Activated T-cell treated with anti-CD3 and anti-CD28 coated beads, Interleukin-2, amount 50 U/mL, for 48 hours (primary cell): ENCODE data around the gene MYO1D.
A peak's percentile ranks its signal among the peaks of the same experiment; 100 is the strongest.
"Not testable (repeated sequence)": the region's sequence is repeated elsewhere in the genome, so short reads cannot be mapped to it uniquely, and the experiment has no call there.

Experiments used
- DNase-seq, 2 experiments: peaks; one replicate each; pipeline ENCODE4 v3.0.0-alpha.2; 2020

MYO1D gene

DNA sequence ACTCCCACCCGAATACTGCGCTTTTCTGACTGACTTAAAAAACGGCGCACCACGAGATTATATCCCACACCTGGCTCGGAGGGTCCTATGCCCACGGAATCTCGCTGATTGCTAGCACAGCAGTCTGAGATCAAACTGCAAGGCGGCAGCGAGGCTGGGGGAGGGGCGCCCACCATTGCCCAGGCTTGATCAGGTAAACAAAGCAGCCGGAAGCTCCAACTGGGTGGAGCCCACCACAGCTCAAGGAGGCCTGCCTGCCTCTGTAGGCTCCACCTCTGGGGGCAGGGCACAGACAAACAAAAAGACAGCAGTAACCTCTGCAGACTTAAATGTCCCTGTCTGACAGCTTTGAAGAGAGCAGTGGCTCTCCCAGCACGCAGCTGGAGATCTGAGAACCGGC is 10.5 kb upstream of the MYO1D start:
- not testable (repeated sequence) for DNase-seq

DNA sequence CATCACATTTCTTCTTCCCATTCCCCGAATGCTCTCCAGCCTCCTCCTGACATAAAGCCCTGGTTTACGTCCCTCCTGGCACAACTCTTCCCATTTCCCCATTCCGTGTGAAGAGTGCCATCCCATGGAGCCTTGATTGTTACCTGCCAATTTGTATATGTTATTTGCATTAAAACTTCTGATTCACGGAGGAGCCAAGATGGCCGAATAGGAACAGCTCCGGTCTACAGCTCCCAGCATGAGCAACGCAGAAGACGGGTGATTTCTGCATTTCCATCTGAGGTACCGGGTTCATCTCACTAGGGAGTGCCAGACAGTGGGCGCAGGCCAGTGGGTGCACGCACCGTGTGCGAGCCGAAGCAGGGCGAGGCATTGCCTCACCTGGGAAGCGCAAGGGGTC is 10.0 kb upstream of the MYO1D start:
- DNase-seq: not testable (repeated sequence)

DNA sequence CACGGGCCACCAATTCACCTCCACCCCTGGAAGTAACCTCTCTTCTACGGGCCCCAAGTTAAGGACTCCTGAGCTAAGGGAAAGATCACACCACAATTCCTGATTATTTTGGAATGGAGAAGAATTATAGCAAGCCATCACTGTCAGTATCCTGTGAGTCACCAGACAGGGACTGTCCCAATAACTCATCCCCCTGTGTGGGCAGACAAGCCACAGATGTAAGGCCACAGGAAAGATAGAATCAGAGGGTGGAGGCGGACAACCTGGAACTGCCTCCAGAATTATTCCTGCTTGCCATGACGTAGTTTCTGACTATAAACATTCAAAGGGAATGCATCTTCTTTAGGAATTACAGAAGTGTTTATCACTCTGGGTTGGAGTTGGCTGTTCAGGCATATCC is 5.8 kb upstream of the MYO1D start:
- peak; percentile 57 to 61 for DNase-seq

DNA sequence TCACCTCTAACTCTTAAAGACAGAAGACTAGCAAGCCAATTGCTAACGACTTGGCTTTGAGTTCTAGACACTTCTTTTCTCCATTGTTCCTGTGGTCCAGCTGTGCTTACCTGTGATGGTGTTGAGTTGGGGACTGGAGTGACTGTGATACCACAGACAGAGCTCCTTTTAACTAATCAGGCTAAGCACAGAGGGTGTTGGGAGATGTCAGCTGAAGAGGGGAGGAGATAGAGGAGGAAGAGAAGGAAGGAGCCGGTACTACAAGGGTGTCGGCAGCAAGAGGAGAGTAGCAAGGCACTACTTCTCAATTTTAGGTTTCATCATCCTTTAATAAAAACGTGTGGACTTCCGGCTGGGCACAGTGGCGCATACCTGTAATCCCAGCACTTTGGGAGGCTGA is 5.1 kb upstream of the MYO1D start:
- DNase-seq: no peak

DNA sequence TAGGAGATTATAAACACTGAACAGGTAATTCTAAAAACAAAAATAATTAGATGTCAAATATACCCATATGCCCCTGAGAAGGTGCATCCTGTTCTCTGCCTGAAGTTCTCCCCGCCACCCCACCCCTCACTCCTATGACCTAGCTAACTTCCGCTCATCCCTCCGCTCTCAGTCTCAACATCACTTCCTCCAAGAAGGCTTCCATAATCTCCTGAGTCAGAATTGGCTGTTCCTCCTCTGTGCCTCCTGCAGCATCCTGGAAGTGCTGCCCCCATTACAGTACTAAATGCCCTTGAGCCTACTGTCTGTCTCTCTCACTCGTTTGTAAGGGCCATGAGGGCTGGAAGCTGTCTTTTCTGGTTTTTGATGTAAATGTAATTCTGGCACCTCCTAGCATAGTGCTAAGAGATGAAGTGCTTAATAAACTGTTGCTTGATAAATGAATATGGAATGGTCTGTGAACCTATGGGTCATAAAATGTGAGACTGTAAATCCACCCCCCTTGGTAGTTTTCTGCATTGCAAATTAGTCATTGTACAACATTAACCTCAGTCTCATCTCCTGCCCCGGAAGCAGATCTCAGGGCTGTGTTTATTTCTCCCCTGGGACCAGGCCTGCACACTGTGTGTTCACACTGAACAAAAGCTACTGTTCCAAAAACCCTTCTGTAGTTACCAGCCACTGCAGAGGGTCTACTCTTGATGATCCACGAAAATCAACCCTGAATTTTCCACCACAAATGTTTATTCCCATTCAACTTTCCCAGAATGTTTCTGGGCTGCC is 3.9 kb upstream of the MYO1D start:
- no peak for DNase-seq

DNA sequence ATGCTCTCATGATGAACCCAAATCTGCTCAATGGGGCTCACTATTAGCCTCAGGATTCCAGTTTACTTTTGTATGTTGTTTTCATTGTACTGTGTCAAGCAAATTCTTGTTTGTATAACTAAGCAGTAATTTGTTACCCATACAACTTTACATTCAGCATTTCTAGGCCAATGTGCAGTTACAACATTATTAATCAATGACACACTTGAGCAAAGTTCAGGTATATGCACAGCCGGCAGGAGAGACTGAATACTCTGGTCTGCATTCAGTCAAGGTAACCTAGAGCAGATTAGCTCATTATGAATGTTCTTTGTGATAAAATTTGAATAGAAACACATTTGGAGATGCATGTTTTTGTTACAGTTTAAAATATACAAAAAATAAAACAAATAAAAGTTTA is 2.2 kb upstream of the MYO1D start:
- no peak for DNase-seq

DNA sequence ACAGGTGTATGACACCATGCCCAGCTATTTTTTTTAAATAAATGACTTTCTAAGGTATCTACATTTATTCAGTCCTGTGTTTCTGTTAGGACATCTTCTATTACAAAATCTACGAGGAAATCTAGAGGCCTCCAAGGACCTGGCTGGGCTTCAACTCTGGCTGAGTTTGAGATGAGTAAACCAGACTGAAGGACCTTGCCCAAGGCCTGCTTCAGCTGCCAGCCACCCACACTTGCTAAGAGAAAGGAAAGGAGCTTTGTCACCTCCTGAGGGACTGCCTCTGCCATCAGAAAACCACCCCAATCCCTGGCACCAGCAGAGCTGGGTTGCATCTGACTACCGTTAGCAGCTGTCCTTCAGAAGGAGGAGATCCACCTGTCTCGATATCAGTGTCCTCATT is 1.3 kb upstream of the MYO1D start:
- DNase-seq: no peak

DNA sequence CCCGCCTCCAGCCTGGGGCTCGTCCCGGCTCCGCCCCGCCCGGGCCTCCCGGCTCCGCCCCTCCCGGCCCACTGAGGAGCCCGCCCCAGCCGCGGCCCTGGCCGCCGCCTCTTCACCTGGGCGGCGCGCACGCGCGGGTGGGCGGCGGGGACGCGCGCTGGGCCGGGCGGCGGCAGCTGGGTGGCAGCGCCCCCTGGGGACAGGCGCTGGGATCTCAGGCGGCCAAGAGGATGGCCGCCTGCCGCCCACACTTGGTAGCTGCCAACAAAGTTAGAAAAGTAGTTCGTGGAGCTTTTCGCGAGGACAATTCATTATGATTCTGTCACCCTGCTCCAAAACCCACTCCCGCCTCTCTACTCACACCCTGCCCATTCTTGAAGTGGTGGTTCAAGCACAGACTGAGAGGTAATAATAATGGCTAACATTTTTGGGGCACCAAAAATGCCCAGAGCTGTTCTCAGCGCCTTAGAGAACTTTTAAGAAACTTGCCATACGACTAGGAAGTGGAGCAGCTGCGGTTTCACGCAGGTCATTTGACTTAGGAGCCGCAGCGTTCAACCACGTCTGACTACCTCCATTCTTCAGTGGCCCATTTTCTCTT is 340 bp upstream of the MYO1D start:
- peak; percentile 92 to 96 for DNase-seq

DNA sequence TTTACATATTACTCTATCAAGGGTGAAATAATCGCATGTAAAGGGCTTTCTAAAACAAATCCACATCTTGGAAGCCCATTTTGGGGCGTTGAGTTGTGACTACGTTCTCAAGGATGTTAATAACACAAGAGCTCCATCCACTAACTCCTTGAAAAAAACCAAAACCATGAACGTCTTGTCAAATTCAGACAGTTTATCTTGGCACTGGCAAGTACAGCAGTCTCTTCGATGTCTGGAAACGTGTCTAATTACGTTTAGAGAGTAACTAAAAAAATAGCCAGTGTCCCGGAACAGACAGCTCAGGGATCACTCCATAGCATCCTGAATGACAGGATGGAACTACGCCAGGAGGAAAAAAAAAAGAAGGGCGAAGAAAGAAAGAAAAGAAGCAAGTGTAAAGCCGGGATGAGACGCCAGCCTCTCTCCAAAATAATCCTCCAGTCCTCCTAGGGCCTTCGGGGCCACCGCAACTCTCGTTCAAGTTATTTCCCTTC is 954 bp downstream of the MYO1D start:
- no peak for DNase-seq

DNA sequence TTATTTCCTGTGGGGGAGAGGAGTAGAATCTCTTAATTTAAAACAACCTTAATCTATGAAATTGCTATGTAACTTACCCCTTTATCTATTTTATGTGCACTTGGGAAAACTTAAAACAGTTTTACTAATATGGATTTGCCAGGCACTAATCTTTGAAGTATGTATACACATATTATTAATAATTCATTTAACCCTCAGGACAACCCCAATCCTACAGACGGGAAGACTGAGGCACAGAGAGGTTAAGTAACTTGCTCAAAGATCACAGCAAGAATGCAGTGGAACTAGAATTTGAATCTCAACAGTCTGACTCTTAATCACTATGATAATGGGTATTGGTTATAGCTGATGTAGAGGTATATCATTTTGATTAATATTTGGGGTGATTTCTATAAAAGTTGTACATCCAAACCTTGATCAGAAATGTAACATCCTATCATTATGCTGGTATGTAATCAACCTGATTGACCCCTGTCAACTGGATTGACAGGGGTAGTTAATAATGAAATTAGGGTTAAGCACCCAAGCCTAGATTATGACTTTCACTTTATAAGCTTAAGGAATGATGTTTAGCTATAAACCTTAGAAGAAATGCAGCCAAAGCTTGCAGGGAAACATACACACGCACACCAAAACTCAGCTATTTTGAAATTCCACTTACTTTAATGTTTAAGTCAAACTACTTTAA is 1.6 kb downstream of the MYO1D start:
- no peak for DNase-seq

DNA sequence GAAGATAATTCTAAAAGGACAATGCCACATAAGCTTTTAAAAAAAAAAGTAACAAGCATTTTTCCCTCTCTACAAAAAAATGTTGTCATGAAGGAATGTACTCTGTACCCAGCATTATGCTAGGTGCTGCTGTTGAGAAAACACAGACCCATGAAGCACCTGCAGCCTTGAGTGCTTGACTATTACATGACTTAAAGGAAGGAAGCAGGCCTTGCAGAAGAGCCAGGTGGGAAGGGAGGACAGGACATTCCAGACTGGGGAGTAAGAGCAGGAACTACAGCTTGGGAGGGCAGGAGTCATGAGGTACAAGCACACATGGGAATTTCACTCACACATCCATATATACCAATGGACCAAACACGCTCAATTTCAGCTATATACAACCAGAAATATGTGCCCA is 3.8 kb downstream of the MYO1D start:
- no peak for DNase-seq

DNA sequence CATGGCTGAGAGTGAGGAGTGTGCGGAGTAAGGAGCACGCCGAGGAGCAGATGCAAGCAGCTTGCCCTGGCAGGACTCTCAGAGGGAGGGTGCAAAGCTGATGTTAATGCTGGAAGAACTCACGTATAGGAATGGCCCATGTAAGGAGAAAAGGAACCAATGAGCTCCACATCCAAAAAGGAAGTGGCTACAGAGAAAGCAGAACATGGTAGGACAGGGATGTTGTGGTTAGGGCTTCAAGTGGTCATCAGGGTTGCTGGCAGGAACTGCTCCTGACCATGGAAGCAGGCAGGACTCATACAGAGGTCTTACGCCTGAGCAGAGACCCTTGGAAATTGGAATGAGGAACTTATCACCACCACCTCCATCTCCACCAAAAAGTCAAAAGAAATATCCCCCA is 5.2 kb downstream of the MYO1D start:
- DNase-seq: no peak

DNA sequence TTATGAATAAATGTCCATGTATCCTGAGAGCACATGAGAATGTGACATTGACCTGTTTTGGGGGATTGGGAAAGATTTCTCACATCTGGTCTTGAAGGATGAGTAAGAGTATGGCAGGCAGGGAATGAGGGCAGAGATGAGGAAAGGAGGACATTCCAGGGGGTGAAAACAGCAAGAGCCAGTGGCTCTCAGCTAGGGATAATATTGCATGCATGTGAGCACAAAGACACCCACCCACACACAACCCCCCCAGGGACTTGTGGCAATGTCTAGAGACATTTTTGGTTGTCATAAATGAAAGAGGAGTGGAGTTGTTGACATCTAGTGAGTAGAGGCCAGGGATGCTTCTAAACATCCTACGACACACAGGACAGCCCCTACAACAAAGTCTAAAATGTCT is 6.0 kb downstream of the MYO1D start:
- DNase-seq: no peak

DNA sequence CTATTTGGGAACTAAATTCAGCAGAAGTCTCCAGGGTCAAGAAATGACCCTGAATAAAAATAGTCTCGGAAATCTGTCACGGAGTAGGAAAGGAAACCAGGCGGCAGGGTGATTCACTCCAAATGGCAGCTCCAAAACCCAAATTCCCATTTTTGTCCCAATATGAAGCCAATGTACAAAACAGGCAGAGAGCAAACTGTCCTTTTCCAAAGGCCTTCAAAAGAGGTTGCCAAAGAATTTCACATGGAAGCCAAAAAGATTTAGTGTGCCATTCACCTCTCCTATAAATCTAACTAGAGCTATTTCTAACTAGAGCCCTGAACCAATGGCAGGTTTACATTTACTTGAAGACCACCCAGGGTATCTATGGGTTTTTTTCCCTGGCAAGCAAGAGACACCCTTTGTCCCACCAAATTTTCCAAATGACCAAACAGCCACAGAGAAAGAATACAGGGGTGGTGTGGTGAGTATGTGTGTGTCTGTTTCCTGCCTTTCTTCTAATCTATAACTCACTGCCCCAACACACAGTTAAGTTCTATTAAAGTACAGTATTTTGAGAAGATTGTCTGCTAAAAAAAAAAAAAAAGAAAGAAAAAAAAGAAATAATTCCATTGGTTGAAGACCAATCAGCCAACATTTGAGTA is 6.8 kb downstream of the MYO1D start:
- DNase-seq: no peak

DNA sequence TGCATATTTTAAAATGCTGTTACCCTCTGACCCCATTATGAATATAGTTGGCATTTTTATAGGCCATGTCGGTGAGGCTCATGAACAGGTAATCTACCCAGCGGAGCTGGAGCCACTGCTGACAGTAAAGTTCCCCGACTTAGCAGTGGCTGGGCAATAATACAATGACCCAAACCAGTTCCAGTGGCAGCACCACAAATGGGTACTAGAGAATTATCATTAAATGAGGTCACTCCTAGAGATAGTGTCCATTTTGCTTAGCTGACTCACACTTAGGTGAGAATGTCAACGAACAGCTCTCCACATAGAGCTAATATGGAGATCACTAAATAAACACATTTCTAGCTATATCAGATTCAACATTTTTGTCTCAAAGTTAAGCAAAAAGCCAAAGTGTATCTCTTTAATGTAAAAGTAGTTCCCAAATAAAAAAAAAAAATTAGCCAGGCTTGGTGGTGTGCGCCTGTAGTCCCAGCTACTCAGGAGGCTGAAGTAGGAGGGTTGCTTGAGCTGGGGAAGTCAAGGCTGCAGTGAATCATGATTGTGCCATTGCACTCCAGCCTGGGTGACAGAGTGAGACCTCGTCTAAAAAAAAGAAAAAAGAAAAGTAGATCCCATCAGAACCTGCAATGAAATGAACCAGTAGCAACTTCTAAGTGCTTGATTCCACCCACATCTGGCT is 7.4 kb downstream of the MYO1D start:
- no peak for DNase-seq

DNA sequence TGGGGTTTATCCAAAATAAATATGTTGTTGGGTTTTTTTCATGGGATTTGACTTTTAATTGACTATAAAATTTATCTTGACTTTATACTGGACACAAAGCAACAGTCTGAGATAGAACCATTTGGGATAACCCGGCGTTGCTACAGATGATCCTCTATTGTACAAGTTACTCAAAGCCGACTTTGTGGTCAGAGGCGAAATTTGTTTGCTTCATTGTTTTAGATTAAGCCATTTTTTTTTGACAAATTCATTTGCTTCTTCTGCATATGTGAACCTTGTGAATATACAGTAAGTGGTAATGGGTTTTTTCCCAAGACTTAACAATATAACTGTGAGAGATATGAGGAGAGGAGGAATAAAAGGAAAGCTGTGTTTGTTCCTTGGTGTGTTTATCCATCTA is 11.8 kb downstream of the MYO1D start:
- no peak for DNase-seq

DNA sequence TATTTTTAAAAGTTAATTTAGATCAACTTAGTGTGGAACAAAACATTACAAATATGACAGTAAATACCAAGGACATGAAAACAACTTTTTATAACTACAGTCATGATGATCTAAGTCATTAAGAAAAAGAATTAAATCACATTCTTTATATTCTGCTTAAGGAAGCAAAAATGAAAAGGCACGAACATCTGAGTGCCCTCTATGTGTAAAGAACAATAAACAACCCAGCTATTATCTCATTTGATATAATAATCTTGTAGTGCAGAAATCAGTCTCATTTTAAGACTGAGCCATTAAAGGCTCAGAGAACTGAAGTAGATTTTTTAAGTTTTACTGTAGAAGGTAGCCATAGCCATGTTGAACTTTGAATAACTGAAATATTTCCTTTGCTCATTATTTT is 13.4 kb downstream of the MYO1D start:
- DNase-seq: no peak

DNA sequence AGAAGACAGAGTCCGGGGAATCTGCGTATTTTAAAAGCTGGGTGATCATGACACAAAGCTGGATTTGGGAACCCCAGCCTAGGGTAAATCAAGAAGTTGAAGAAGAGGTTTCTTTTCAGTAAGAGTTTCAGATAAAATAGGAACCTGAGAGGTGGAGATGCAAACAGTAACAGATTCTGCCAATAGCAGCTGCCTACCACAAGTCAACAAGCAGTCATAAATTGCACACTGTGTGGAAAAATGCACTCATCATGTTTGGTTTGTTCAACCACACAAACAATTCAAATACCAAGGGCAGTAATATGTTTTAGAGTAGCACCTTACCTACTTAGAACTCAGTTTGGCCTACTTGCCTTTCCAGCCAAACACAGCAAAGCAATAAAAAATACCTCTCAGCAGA is 14.0 kb downstream of the MYO1D start:
- DNase-seq: no peak

DNA sequence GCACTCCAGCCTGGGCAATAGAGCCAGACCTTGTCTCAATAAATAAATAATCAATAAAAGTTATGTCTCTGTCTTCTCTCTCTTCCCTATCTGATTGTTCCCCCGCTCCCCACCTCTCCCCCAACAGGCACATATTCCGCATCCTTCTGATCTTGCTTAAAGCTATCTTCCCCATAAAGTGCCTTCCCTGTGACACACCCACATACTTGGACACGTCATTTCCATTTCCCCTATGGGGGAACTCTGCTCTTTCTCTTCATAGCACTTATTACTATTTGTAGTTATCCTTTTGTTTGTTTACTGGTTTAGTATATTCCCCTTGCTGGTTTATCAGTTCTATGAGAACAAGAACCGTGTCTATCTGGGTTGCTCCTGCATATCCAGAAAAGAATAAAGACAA is 14.9 kb downstream of the MYO1D start:
- DNase-seq: no peak

DNA sequence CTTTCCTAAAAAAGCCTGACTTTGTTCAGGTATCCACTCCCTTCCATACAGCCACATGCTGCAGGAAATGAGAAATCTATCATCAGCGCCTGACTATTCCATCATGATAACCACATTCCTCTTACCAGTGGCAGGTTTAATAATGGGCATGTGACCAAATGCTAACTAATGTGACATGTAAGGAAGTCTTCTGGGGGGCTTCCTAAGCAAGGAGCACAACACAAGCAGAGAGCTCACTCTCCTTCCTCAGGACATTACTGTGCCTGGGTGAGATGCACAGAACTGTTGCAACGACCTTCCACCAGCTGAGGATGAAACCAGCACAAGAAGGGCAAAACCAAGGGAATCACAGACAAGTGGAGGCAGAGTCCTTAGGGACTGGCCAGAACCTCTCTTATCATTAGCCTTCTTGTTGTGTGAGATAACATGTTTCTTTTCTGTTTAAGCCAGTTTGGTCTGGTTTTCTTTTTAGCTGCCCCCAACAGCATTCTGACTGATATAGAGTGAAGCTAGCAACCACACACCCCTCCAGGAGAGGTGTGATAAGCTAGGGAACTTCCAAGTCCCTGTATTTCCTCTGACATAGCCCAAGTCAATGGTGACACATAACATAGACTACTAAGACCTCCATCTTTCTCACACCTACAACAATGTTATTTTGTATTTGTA is 16.9 kb downstream of the MYO1D start:
- no peak for DNase-seq

DNA sequence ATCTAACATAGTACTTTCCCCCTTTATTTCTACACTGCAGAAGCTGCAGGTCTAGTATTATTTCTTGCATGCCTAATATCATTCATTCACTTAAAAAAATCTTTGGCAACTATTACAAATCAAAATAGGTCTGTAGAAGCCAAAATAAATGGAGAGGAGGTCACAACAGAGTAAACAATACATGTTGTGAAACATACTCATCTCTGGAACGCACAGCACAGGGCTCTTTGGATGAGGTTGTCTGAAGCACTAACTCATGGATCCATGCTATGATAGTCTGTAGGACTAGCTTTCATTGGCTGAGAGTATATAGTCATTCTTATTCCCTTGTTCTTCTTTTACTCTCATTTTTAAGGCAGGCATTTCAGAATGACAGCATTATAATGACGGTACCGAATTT is 21.3 kb downstream of the MYO1D start:
- no peak for DNase-seq

DNA sequence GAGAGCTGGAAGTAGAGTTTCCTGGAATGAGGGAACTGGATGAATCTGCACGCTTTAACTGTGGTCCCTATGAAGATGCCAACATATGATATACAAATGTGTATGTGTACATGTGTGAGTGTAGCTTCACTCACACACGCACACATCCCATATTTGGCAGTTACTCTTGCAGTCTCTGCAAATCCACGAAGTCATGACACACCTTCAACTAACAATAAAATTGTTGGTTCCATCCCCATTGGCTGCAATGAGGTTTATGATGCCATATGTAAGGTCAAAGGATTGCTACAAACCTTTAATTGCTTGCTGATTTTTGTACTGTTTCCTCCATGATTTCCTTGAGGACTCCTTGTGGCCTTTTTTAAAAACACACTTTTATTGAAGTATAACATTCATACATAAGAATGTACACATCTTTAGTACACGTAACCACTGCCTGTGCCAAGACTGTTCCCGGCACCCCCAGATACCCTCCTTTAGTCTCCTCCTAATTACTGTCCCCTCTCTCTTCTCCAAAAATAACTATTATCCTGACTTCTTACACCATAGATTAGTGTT is 22.0 kb downstream of the MYO1D start:
- DNase-seq: no peak
